ENCODE results near the gene CEP72.

GRCh38 chr5:669842-670395 is 57.8 kb downstream of the CEP72 start:
- TF ChIP-seq JUND (IDR thresholded peaks at IDR 0.05) (no peak), CTCF (IDR thresholded peaks at IDR 0.05; ENCODE audit: low read depth, low read length, missing input control) (no peak), ZBTB33 (IDR thresholded peaks at IDR 0.05) (no peak), MAX (IDR thresholded peaks at IDR 0.05) (no peak), RAD21 (IDR thresholded peaks at IDR 0.05) (no peak), NR2F2 (IDR thresholded peaks at IDR 0.05) (no peak), REST (IDR thresholded peaks at IDR 0.05) (no peak), HNF4A (conservative IDR thresholded peaks at IDR 0.05) (no peak), RXRA (IDR thresholded peaks at IDR 0.05) (no peak)
